Fibroblast of pulmonary artery (primary cell): Measurements from ENCODE around the gene MPP3.

Source experiments
- DNase-seq: peaks from one replicate; pipeline ENCODE4 v3.0.0-alpha.2; 2010; ENCODE audit warnings: low read depth
- H3K4me3 ChIP-seq: replicated peaks from 2 replicates; pipeline ENCODE4 v1.5.1; 2011; ENCODE audit warnings: low read depth, mild to moderate bottlenecking, control low read depth, low read length, moderate library complexity
- CTCF ChIP-seq: IDR thresholded peaks from 2 replicates; pipeline ENCODE4 v1.5.1; 2011; ENCODE audit warnings: mild to moderate bottlenecking, control low read depth, low read length, inconsistent platforms; ENCODE audit errors: missing control alignments

The MPP3 gene

GRCh38 chr17:43860077-43860725 lies 27.3 kb upstream of the MPP3 start:
- H3K4me3 ChIP-seq, result no peak overlapping the region
- no peak for TF ChIP-seq CTCF
- DNase-seq, result peak; percentile 44

GRCh38 chr17:43857957-43858600 lies 25.1 kb upstream of the MPP3 start:
- no peak for DNase-seq
- TF ChIP-seq CTCF, result no peak
- H3K4me3 ChIP-seq, result no peak overlapping the region

GRCh38 chr17:43857141-43857540 lies 24.2 kb upstream of the MPP3 start:
- no peak overlapping the region for H3K4me3 ChIP-seq
- DNase-seq, result no peak
- no peak for TF ChIP-seq CTCF

- no peak for TF ChIP-seq CTCF
- no peak overlapping the region for H3K4me3 ChIP-seq
- no peak for DNase-seq
These were observed 23.2 kb upstream of the MPP3 start for GRCh38 chr17:43856141-43856540.

- no peak for TF ChIP-seq CTCF
- no peak for DNase-seq
- H3K4me3 ChIP-seq, result no peak overlapping the region
These were observed 22.1 kb upstream of the MPP3 start for GRCh38 chr17:43855061-43855460.

- no peak for TF ChIP-seq CTCF
- DNase-seq, result no peak
- no peak overlapping the region for H3K4me3 ChIP-seq
These were observed 21.6 kb upstream of the MPP3 start for GRCh38 chr17:43854498-43854897.

GRCh38 chr17:43853546-43853945 lies 20.6 kb upstream of the MPP3 start:
- DNase-seq, result no peak
- TF ChIP-seq CTCF, result no peak
- H3K4me3 ChIP-seq, result no peak overlapping the region
